HUDEP-2 (cell line): ENCODE data around the gene RBM33.

ENCODE experiments used
- DNase-seq, 76 experiments: peaks; one replicate each; lab custom pipeline; 2025; ENCODE audit not compliant: unreplicated experiment in 76 of 76; lab: John Stamatoyannopoulos, UW

RBM33 gene

DNA sequence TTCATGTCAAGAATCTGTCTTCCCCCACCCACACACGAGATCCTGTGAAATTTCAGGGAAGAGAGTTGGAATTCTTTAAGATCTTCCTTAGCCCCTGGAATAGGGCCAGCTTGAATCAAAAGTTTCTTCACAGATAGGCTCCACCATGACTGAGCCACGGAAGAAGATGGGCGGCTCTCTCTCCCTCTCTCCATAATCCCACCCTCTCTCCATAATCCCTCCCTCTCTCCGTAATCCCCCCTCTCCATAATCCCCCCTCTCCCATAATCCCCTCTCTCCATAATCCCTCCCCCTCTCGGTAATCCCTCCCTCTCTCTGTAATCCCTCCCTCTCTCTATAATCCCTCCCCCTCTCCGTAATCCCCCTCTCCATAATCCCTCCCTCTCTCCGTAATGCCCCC is 147.4 kb downstream of the RBM33 start:
- DNase-seq = no peak

- no peak for DNase-seq
These were observed 148.0 kb downstream of the RBM33 start for GRCh38 chr7:155792315-155792960.

GRCh38 chr7:155792999-155793560 is 148.6 kb downstream of the RBM33 start:
- no peak for DNase-seq

DNA sequence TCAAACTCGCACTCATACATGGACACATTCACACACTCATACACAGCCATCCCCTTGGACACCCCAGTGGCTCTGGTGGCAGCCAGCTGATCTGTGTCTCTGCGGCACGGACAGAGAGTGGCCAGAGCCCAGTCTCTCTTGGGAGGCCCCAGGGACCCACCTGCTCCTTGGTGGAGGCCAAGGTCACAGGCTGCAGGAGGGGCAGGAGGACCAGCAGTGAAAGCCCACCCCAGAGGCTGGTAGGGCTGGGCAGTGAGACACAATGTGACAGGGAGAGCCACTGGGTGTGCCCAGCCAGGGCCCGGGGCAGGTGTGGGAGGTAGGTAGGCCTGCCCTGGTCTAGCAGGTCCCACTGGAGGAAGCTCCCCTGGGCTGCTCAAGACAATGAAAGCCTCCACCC is 149.3 kb downstream of the RBM33 start:
- no peak for DNase-seq

GRCh38 chr7:155794196-155794595 is 149.7 kb downstream of the RBM33 start:
- no peak for DNase-seq

GRCh38 chr7:155795401-155795800 is 150.9 kb downstream of the RBM33 start:
- DNase-seq = no peak

- DNase-seq = no peak
These were observed 151.5 kb downstream of the RBM33 start for GRCh38 chr7:155795951-155796350.

GRCh38 chr7:155796381-155797261 is 152.2 kb downstream of the RBM33 start:
- peak in 39 of 76 experiments; percentile 2 to 63 (median 23) for DNase-seq

DNA sequence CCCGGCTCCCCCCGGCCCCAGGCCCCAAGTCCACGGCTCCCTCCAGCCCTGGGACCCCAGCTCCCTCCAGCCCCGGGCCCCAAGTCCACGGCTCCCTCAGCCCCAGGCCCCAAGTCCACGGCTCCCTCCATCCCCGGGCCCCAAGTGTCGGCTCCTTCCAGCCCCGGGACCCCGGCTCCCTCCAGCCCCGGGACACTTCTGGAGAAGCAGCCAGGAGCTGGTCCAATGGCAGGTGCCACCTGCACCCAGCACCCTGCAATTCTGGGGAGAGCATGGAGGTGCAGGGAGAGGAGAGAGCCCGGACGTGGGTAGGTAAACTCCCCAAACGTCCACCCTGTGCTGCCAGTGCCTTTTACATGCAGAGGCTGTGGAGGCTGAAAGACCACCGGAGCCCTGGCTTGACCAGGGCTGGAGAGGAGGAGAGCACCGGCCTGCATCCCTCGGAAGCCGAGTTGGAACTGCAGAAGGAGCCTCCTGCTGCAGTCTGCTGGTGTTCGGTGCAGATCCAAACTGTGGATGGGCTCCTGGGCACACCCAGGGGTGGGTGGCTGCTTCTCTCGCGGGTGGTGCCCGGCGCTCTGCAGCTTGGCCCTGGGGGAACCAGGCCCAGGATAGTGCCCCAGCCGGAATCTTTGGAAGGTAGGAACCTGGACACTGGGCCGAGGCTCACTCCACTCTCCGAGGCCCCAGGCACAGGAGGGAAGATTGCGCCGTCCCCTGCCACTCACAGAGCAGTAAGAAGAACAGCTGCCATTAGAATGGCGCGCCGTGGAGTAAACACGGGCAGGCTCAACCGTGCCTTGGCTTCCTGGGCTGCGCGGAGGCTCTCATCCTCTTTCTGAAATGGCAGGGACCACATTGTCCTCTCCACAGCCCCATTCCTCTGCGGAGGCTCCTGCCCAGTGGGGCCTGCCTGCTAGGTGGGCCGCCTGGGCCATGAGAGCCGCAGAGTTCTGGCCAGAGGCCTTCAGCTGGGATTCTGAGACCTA is 153.1 kb downstream of the RBM33 start:
- no peak for DNase-seq

DNA sequence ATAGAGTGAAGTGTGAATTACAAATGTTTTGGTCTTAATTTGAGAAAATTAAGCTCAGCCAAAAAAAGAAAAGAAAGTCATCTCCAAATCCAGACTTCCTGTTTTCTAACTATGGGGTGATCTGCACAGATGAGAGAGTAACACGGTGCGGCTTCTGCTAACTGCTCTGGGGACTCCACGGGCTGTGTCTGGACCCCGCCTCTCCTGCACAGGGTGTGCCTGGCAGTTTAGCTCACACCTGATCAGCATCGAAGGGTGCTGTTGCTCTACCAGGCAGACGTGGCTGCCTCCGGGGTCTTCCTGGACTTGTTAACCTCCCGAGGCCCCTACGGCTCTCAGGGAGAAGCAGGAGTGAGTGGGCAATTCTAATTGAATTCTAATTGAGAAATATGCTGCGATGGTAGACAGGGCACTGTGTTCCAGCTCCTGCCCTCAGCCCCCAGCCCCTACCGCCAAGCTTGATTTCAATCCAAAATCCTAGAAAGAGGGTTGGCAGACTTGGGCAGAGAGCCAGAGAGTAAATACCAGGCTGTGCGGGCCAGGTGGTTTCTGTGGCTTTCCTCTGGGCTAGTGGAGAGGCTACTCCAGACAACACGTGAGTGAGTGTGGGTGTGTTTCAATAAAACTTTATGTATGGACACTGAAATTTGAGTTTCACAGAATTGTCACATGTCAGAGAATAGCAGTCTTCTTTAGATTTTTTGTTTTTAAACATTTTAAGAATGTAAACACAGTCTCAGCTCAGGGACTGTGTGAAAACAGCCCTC is 154.4 kb downstream of the RBM33 start:
- DNase-seq = no peak

DNA sequence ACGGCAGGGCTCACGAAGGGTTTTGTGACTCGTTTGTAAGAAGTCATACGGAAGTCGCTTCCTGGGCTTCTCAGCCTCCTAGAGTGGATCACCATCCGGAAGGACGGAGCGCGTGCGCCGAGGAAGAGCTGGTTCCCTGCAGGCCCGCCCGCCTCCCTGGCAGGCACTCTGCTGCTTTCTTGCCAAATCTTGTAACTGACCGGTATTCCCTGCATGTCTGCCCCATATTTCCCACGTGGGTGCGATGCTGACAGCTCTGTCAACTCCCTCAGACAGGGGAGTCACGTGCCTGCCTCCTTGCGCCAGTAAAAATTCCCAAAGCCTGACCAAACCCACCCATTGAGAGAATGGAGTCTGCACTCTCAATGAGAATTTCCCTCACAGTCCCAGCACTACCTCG is 155.1 kb downstream of the RBM33 start:
- no peak for DNase-seq

DNA sequence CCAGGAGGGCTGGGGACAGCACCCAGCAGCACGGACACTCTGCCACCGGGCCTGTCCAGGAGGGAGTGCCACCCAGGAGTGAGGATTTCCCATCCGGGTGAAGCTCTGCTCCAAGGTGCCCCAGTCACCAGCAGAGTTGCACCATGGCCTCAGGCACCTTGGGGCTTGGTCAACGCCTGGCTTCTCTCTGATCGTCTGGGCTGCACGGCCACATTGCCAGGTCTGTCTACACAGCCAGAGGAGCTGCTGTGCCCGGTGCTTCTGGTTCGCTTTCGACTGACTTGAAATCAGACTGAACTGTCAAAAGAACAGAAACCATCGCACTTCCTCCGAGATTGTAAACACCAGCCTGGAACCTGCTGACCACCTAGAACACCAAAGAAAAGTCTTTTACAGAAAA is 155.8 kb downstream of the RBM33 start:
- no peak for DNase-seq

DNA sequence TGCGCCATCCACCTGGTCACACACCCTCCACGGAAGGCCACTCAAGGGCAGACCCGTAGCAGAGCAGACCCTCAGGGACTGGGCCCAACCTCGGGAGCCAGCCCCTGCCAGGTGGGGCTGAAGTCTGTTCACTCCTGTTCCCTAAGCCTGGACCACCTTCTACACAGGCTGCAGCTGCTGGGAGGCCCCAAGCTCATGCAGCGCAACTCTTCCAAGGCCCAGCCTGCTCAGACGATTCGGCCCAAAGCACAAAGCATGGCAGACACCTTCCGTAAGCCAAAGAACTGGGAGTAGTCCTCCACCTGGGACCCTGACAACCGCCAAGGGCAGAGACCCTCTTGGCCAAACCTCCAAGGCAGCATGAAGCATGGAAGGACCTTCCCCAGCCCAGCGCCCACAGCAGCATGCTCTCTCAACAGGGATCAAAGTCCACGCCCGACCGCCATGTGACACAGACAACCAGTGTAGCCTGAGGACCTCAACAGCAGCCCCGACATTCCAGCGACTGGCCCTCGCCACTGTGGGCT is 156.3 kb downstream of the RBM33 start:
- no peak for DNase-seq

GRCh38 chr7:155802291-155802690 is 157.8 kb downstream of the RBM33 start:
- no peak for DNase-seq

DNA sequence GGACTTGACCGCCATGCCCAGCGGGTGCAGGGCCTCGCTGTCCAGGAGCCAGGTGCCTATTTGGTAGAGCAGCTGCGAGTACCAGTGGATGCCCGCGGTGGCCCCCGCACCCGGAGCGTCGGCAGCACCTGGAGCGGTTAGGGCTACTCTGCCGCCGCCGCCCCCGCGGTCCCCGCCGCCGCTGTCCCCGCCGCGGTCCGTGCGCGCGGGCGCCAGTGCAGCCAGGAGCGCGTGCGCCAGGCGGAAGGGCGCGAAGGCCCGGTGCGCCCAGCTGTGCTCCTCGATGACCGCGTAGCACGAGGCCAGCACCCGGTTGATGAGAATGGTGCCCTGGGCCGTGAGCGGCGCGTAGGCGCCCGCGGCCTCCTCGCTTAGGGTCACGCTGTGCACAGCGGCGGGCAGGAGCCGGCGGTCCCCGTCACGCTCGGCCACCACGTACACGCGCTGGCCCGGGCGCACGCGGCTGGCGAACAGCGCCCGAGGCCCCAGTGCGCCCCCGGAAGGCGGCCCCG is 158.5 kb downstream of the RBM33 start:
- no peak for DNase-seq

DNA sequence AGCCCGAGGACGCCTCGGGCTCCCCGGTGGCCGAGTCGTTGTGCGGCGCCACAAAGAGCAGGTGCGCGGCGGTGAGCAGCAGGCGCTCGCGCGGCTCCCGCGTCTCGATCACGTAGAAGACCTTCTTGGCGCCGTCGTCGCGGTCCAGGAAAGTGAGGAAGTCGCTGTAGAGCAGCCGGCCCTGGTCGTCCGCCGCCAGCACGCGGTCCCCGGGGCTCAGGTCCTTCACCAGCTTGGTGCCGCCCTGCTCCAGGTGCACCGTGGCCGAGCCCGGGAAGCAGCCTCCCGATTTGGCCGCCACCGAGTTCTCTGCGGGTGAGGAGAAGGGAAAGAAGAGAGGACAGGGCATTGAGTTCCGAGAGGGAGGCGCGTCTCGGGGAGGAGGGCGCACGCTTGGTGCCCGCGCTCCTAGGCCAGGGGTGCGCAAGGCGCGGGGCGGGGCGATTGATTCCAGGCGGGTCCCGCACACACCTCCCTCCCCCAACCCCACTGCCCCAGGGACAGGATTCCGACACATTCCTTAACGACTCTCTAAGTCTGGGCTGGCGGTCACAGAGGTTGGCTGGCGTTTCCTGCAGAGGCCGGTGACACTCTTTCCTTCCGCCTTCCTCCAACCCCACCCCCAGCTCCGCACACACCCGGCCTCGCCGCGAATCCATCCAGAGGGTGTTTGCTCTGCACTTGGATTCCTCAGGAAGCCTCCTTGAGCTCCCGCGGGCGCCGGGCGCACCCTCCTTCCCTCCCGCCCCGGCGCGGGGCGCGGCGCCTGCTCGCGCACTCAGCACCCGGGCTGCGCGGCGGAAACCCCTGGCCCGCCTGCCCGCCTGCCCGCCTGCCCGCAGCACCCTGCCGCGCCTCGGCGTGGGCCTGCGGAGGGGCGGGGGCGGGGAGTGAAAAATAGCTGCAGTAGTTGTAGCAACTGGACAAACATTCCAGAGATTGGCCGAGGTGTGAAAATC is 159.2 kb downstream of the RBM33 start:
- no peak for DNase-seq

- DNase-seq = no peak
These were observed 160.0 kb downstream of the RBM33 start for GRCh38 chr7:155804431-155804831.
